GM12878 (cell line): ENCODE measurements around the gene RFLNA. TPM values are rescaled to one million over a fixed set of nuclear protein-coding genes. Genes with fewer than 3 reads are reported as not detected.

ENCODE experiments used
- ATAC-seq: fragments of 200-7000 bp; cut with Tn5 transposase; 3 replicates; pipeline ENCODE4 v1.9.1; 2020; ENCODE audit warnings: mild to moderate bottlenecking, moderate library complexity
- BruUV-seq: library from RNA; stranded (reverse); fragments of 400-500 nt; replicated peaks from 2 replicates; lab custom pipeline; 2021; lab: Mats Ljungman, UMichigan
- CTCF ChIA-PET: fragments of 300-600 bp; sonication (Branson Sonifier 250); formaldehyde crosslinking; extraction: SDS; loops from one replicate; lab custom pipeline; 2021; ENCODE audit warnings: inconsistent platforms; lab: Yijun Ruan, JAX
- POLR2A ChIA-PET: fragments of 350-600 bp; formaldehyde crosslinking; extraction: SDS; loops from one replicate; lab custom pipeline; 2021; ENCODE audit warnings: inconsistent platforms; lab: Charles Lee
- RAD21 ChIA-PET: fragments of 300-600 bp; sonication (Branson Sonifier 250); formaldehyde crosslinking; loops from one replicate; lab custom pipeline; 2023; ENCODE audit warnings: antibody characterized with exemption; ENCODE audit not compliant: unreplicated experiment; lab: Charles Lee
- SMC1A ChIA-PET: fragments of 300-600 bp; sonication (Branson Sonifier 250); formaldehyde crosslinking; loops from one replicate; lab custom pipeline; 2023; ENCODE audit not compliant: unreplicated experiment, uncharacterized antibody; lab: Charles Lee
- DNase-seq: peaks from one replicate; pipeline ENCODE4 v3.0.0-alpha.2; 2011; ENCODE audit warnings: low read depth, low spot score
- FAIRE-seq: peaks from 3 replicates; lab custom pipeline; 2011; peaks lifted over from hg19 to GRCh38; lab: Jason Lieb, UNC
- H2AFZ ChIP-seq: 2 replicates; pipeline ENCODE4 v1.6.0; 2011; ENCODE audit warnings: low read depth, low read length, control low read depth; ENCODE audit not compliant: control insufficient read depth
- H3K27ac ChIP-seq: 2 replicates; pipeline ENCODE4 v1.5.1; 2011; ENCODE audit warnings: control low read depth; ENCODE audit not compliant: control insufficient read depth, insufficient read depth
- H3K27me3 ChIP-seq, 2 experiments: replicated peaks in 1 of 2; 2 replicates each; pipeline versions ENCODE4 v1.6.0 to v1.6.1; 2011; ENCODE audit warnings: low read length in 1 of 2; ENCODE audit not compliant: control insufficient read depth in 2 of 2, insufficient read depth in 2 of 2
- H3K36me3 ChIP-seq, 2 experiments: 2 replicates each; pipeline ENCODE4 v1.5.1; 2011; ENCODE audit warnings: low read length in 1 of 2; ENCODE audit not compliant: control insufficient read depth in 2 of 2, insufficient read depth in 2 of 2
- H3K4me1 ChIP-seq: 2 replicates; pipeline ENCODE4 v1.6.1; 2011; ENCODE audit warnings: mild to moderate bottlenecking, low read length, moderate library complexity, mixed read lengths; ENCODE audit not compliant: control insufficient read depth, insufficient read depth
- H3K4me2 ChIP-seq: 2 replicates; pipeline ENCODE4 v1.6.0; 2011; ENCODE audit warnings: control low read depth; ENCODE audit not compliant: control insufficient read depth, insufficient read depth
- H3K4me3 ChIP-seq: fragments of 200-600 bp; sonication (generic); 2 replicates; pipeline ENCODE4 v1.5.1; 2016
- H3K79me2 ChIP-seq: 2 replicates; pipeline ENCODE4 v1.6.0; 2011; ENCODE audit warnings: low read length; ENCODE audit not compliant: control insufficient read depth, insufficient read depth
- H3K9ac ChIP-seq: 2 replicates; pipeline ENCODE4 v1.8.0; 2011; ENCODE audit warnings: low read length, control low read depth, mixed read lengths; ENCODE audit not compliant: control insufficient read depth, insufficient read depth
- H3K9me3 ChIP-seq: replicated peaks from 3 replicates; pipeline ENCODE4 v1.5.1; 2011; ENCODE audit warnings: mild to moderate bottlenecking, low read length; ENCODE audit not compliant: control insufficient read depth, insufficient read depth
- H4K20me1 ChIP-seq: 2 replicates; pipeline ENCODE4 v1.6.0; 2011; ENCODE audit not compliant: control insufficient read depth, insufficient read depth
- BCL11A ChIP-seq: IDR thresholded peaks from 2 replicates; pipeline ENCODE4 v1.6.1; 2011; ENCODE audit warnings: low read depth, low read length
- CHD4 ChIP-seq: fragments of 200-600 bp; sonication (generic); IDR thresholded peaks from 2 replicates; pipeline ENCODE4 v1.6.1; 2016; ENCODE audit warnings: mild to moderate bottlenecking
- MAX ChIP-seq: IDR thresholded peaks from 2 replicates; pipeline ENCODE4 v1.6.1; 2012; ENCODE audit warnings: low read depth, low read length, improper control_type of control experiment
- PKNOX1 ChIP-seq: fragments of 450-650 bp; IDR thresholded peaks from 2 replicates; pipeline ENCODE4 v1.6.1; 2016; ENCODE audit warnings: mild to moderate bottlenecking
- RB1 ChIP-seq: fragments of 450-650 bp; formaldehyde crosslinking; IDR thresholded peaks from 2 replicates; pipeline ENCODE4 v1.6.1; 2017; ENCODE audit warnings: mild to moderate bottlenecking, borderline replicate concordance
- RELB ChIP-seq: fragments of 450-650 bp; IDR thresholded peaks from 2 replicates; pipeline ENCODE4 v1.6.1; 2017; ENCODE audit warnings: low read depth, mild to moderate bottlenecking, moderate library complexity
- TARDBP ChIP-seq: IDR thresholded peaks from 2 replicates; pipeline ENCODE4 v1.6.1; 2016; ENCODE audit warnings: borderline replicate concordance
- TCF7 ChIP-seq: IDR thresholded peaks from 2 replicates; pipeline ENCODE4 v1.6.1; 2014; ENCODE audit warnings: antibody characterized with exemption, borderline replicate concordance
- ZBED1 ChIP-seq: IDR thresholded peaks from 2 replicates; pipeline ENCODE4 v1.6.1; 2016; ENCODE audit warnings: borderline replicate concordance
- ZNF592 ChIP-seq: fragments of 450-650 bp; IDR thresholded peaks from 2 replicates; pipeline ENCODE4 v1.6.1; 2017; ENCODE audit warnings: mild to moderate bottlenecking, moderate library complexity
- WGBS: methylation state at CpG from one replicate; pipeline ENCODE4 v1.1.6; 2016; ENCODE audit warnings: low lambda C conversion rate; ENCODE audit not compliant: insufficient replicate concordance, insufficient coverage; ENCODE audit errors: missing lambda C conversion rate; 5-methylcytosine and 5-hydroxymethylcytosine counted together
- in situ Hi-C: fragments of 300-500 bp; cut with MboI; formaldehyde crosslinking; loops from 9 replicates; pipeline ENCODE4 v1.14.3; 2018; ENCODE audit warnings: mixed read lengths
- intact Hi-C: fragments of 100-400 bp; cut with micrococcal nuclease; formaldehyde crosslinking; loops from one replicate; pipeline ENCODE4 v1.14.2; 2022; ENCODE audit not compliant: unreplicated experiment
- polyA plus RNA-seq, 11 experiments: library from polyadenylated mRNA; depleted of rRNA in 4 of 11; unstranded in 6 of 11; stranded (reverse) in 5 of 11; fragments of >200 nt; fragmentation: Nextera tagmentation in 4 of 11; fragmentation: Illumina TruSeq in 1 of 11; extraction: Ambion mirVana in 4 of 11; extraction: Trizol in 1 of 11; gene quantifications; 1 replicate in 1 of 11; 2 replicates in 10 of 11; pipeline versions ENCODE4 v1.2.1 to v1.2.3, GENCODE V29; 2011 to 2016; ENCODE audit warnings: inconsistent platforms in 2 of 11, missing spikeins in 2 of 11, low read depth in 1 of 11
- total RNA-seq, 4 experiments: library from RNA; depleted of rRNA in 3 of 4; stranded (reverse); fragments of >200 nt in 3 of 4; fragmentation: Illumina TruSeq in 1 of 4; extraction: Trizol in 1 of 4; gene quantifications; 2 replicates each; pipeline versions ENCODE4 v1.2.1 to v1.2.3, GENCODE V29; 2013 to 2021

The RFLNA gene
- total and polyA plus RNA-seq, 10 of the 15 experiments (the other 5 are each of a cell fraction or from before 2014, with no cell fraction given), result 0.08 TPM; not detected in 9

- Histone ChIP-seq H3K9ac (no peak overlapping the region), H3K4me2 (no peak overlapping the region), H2AFZ (no peak overlapping the region), H3K27me3 (peaks cover 6 to 13% of the 10 kb centered on the region in 2 experiments), H3K4me1 (no peaks in the 10 kb centered on the region), H3K79me2 (no peaks in the 10 kb centered on the region), H3K27ac (no peak overlapping the region), H4K20me1 (no peaks in the 10 kb centered on the region), H3K36me3 (no peaks in the 10 kb centered on the region), H3K4me3 (no peak overlapping the region), H3K9me3 (no peaks in the 10 kb centered on the region)
- ATAC-seq (no peak), DNase-seq (no peak), FAIRE-seq (no peak)
- intact Hi-C loops, result no loop called here
- no TSS peak for BruUV-seq
- WGBS, result 7% methylated on average over 14 of the region's 42 CpGs
- CTCF ChIA-PET, result no interaction called here
- POLR2A ChIA-PET, result no interaction called here
- TF ChIP-seq TCF7 (no peak), TARDBP (no peak)
- SMC1A ChIA-PET, result no interaction called here
- RAD21 ChIA-PET, result no interaction called here
- in situ Hi-C loops, result no loop called here
Observed at GRCh38 chr12:124295431-124296058, 652 bp downstream of the RFLNA start.

- Histone ChIP-seq H2AFZ (no peak overlapping the region), H3K4me2 (no peak overlapping the region), H3K4me1 (no peaks in the 10 kb centered on the region), H3K9me3 (no peaks in the 10 kb centered on the region), H3K79me2 (no peaks in the 10 kb centered on the region), H3K27me3 (peaks cover 6 to 13% of the 10 kb centered on the region in 2 experiments), H3K9ac (no peak overlapping the region), H3K36me3 (no peaks in the 10 kb centered on the region), H3K4me3 (no peak overlapping the region), H4K20me1 (no peaks in the 10 kb centered on the region), H3K27ac (no peak overlapping the region)
- DNase-seq (no peak), FAIRE-seq (no peak), ATAC-seq (no peak)
- BruUV-seq, result no TSS peak
- ChIA-PET POLR2A (no interaction called here), SMC1A (no interaction called here), CTCF (no interaction called here), RAD21 (no interaction called here)
- in situ Hi-C loops, result no loop called here
- intact Hi-C loops, result no loop called here
- 10% methylated on average over 21 of the region's 21 CpGs for WGBS
- TF ChIP-seq BCL11A (no peak), RB1 (no peak), ZBED1 (no peak), CHD4 (no peak), MAX (no peak), PKNOX1 (no peak), RELB (no peak), ZNF592 (no peak)
Observed at GRCh38 chr12:124296295-124296915, 1.5 kb downstream of the RFLNA start.
